Left lung (tissue), 10 donors: Measurements from ENCODE around the gene PRR5. TPM values are rescaled to one million over a fixed set of nuclear protein-coding genes. Genes with fewer than 3 reads are reported as not detected.
A peak's percentile ranks its signal among the peaks of the same experiment; 100 is the strongest.

Experiments
- ATAC-seq: fragments of 200-7000 bp; cut with Tn5 transposase; one replicate; pipeline ENCODE4 v1.9.1; 2020; ENCODE audit warnings: moderate library complexity
- DNase-seq, 4 donors: peaks; one replicate each; pipeline ENCODE4 v3.0.0-alpha.2; 2013 to 2020
- H3K27ac ChIP-seq, 2 donors: fragments of 200-600 bp; sonication (generic) in 1 of 2; one replicate each; pipeline versions ENCODE4 v1.5.0 to v1.8.0; 2020 to 2021
- H3K27me3 ChIP-seq, 2 donors: fragments of 200-600 bp; sonication (generic) in 1 of 2; one replicate each; pipeline versions ENCODE4 v1.5.0 to v1.8.0; 2020 to 2021
- H3K36me3 ChIP-seq, 2 donors: fragments of 200-600 bp; sonication (generic) in 1 of 2; one replicate each; pipeline versions ENCODE4 v1.5.0 to v1.8.0; 2020 to 2021
- H3K4me1 ChIP-seq, 2 donors: fragments of 200-600 bp; one replicate each; pipeline ENCODE4 v1.8.0; 2021
- H3K4me3 ChIP-seq, 2 donors: fragments of 200-600 bp; sonication (generic) in 1 of 2; one replicate each; pipeline versions ENCODE4 v1.5.0 to v1.8.0; 2020 to 2021; ENCODE audit warnings: mild to moderate bottlenecking in 1 of 2
- H3K9me3 ChIP-seq, 2 donors: fragments of 200-600 bp; sonication (generic) in 1 of 2; one replicate each; pipeline versions ENCODE4 v1.5.0 to v1.8.0; 2020 to 2021
- CTCF ChIP-seq, 2 donors: fragments of 200-600 bp; sonication (generic) in 1 of 2; IDR thresholded peaks; one replicate each; pipeline versions ENCODE4 v1.5.0 to v1.8.0; 2021; ENCODE audit warnings: antibody characterized with exemption in 2 of 2
- intact Hi-C, 2 donors: fragments of 100-400 bp; cut with DNase I; formaldehyde crosslinking; loops; one replicate each; pipeline versions ENCODE4 v1.11.2 to v1.14.2; 2022
- polyA plus RNA-seq, 6 donors: library from polyadenylated mRNA; unstranded; fragments of 120-200 nt; gene quantifications; one replicate each; pipeline ENCODE4 v1.2.1, GENCODE V29; 2013; ENCODE audit not compliant: insufficient read length in 6 of 6
- total RNA-seq, 2 donors: library from RNA; stranded (reverse); fragmentation: NEBNext Ultra II Directional; extraction: Animal tissue kit (Norgen Biotek cat#: 25700); gene quantifications; one replicate each; pipeline ENCODE4 v1.2.1, GENCODE V29; 2021
- donor health status: DM: no; HTN: yes; CAD: no.
- donor health status: DM: no; HTN: no; CAD: no.

The PRR5 gene
- total and polyA plus RNA-seq, 8 donors = 7.1 to 24.6 (median 20.0) TPM

- no peak overlapping the region for H3K4me3 ChIP-seq
- H3K4me1 ChIP-seq = no peaks in the 10 kb centered on the region
- no peaks in the 10 kb centered on the region for H3K9me3 ChIP-seq
- no peak for ATAC-seq
- peaks cover 0 to 23% of the 10 kb centered on the region in 2 donors for H3K27me3 ChIP-seq
- intact Hi-C loops = no loop called here
- TF ChIP-seq CTCF (IDR thresholded peaks at IDR 0.05) = no peak
- H3K27ac ChIP-seq = no peak overlapping the region
- no peaks in the 10 kb centered on the region for H3K36me3 ChIP-seq
- DNase-seq = peak in 1 of 4 donors; percentile 50
These were observed 57.7 kb downstream of the PRR5 start for GRCh38 chr22:44759430-44760310.

GRCh38 chr22:44760476-44760875, 58.5 kb downstream of the PRR5 start:
- Histone ChIP-seq H3K27ac (no peak overlapping the region), H3K4me3 (no peak overlapping the region), H3K36me3 (no peaks in the 10 kb centered on the region), H3K27me3 (peaks cover 0 to 15% of the 10 kb centered on the region in 2 donors), H3K4me1 (no peaks in the 10 kb centered on the region), H3K9me3 (no peaks in the 10 kb centered on the region)
- intact Hi-C loops = no loop called here
- ATAC-seq (no peak), DNase-seq (no peak)
- no peak for TF ChIP-seq CTCF (IDR thresholded peaks at IDR 0.05)

- intact Hi-C loops = no loop called here
- TF ChIP-seq CTCF (IDR thresholded peaks at IDR 0.05) = no peak
- no peak overlapping the region for H3K27ac ChIP-seq
- H3K27me3 ChIP-seq = peaks cover 0 to 12% of the 10 kb centered on the region in 2 donors
- H3K4me3 ChIP-seq = no peak overlapping the region
- H3K36me3 ChIP-seq = no peaks in the 10 kb centered on the region
- ATAC-seq (no peak), DNase-seq (no peak)
- H3K4me1 ChIP-seq = peaks cover 0 to 3% of the 10 kb centered on the region in 2 donors
- no peaks in the 10 kb centered on the region for H3K9me3 ChIP-seq
These were observed 59.0 kb downstream of the PRR5 start for GRCh38 chr22:44761025-44761424.

GRCh38 chr22:44764373-44764772, 62.4 kb downstream of the PRR5 start:
- no peak for TF ChIP-seq CTCF (IDR thresholded peaks at IDR 0.05)
- Histone ChIP-seq H3K9me3 (no peaks in the 10 kb centered on the region), H3K4me1 (peaks cover 0 to 3% of the 10 kb centered on the region in 2 donors), H3K4me3 (no peak overlapping the region), H3K27ac (no peak overlapping the region), H3K27me3 (no peaks in the 10 kb centered on the region), H3K36me3 (no peaks in the 10 kb centered on the region)
- intact Hi-C loops = no loop called here
- ATAC-seq = no peak
- DNase-seq = peak in 1 of 4 donors; percentile 47

- H3K4me3 ChIP-seq = no peak overlapping the region
- intact Hi-C loops = no loop called here
- no peak overlapping the region for H3K27ac ChIP-seq
- DNase-seq (peak in 1 of 4 donors; percentile 57), ATAC-seq (no peak)
- H3K27me3 ChIP-seq = no peaks in the 10 kb centered on the region
- no peaks in the 10 kb centered on the region for H3K9me3 ChIP-seq
- TF ChIP-seq CTCF (IDR thresholded peaks at IDR 0.05) = no peak
- peaks cover 0 to 3% of the 10 kb centered on the region in 2 donors for H3K4me1 ChIP-seq
- no peaks in the 10 kb centered on the region for H3K36me3 ChIP-seq
These were observed 63.0 kb downstream of the PRR5 start for GRCh38 chr22:44764974-44765373.
